HG03342 (cell line): ENCODE results near the gene KPNA5.

Experiments used
- ATAC-seq: cut with Tn5 transposase; IDR thresholded peaks from one replicate; pipeline ENCODE4 v1.9.1; 2021; ENCODE audit warnings: mild to moderate bottlenecking, moderate library complexity; ENCODE audit not compliant: unreplicated experiment

Gene KPNA5

GRCh38 chr6:116779573-116780164, 98.7 kb downstream of the KPNA5 start:
- ATAC-seq = peak; percentile 81

- no peak for ATAC-seq
These were observed 102.8 kb downstream of the KPNA5 start for GRCh38 chr6:116783852-116784251.
